ENCODE measurements around the gene MAGEF1. TPM values are rescaled to one million over a fixed set of nuclear protein-coding genes. Genes with fewer than 3 reads are reported as not detected.
"Not testable (repeated sequence)": the region's sequence is repeated elsewhere in the genome, so short reads cannot be mapped to it uniquely, and the experiment has no call there.

MAGEF1 gene
- total RNA-seq, 1 donor from 2014 or later, result 53.3 TPM

DNA sequence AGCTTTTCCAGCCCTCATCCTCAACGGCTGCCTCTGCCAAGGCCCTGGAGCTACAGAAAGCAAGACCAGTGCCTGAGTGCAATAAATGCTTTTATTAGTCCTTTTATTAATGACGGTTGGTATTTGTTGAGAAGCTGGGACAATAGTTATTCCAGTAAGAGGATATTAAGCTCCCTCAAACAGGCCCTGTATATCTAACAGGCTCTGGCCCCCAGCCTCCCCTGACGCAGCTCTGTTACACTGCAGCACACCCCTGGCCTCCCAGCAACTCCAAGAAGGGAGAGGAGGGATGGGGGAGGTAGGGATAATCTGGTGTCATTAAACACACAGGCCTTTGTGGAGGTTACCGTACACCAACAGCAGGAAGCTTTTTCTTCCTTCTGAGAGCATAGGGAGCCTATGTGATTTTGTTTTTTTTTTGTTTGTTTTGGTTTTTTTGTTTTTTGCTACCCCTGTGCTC is 30.8 kb upstream of the MAGEF1 start:
- DNase-seq, result peak; percentile 31

- DNase-seq, result no peak
Measured at GRCh38 chr3:184741798-184742675, 30.2 kb upstream of the MAGEF1 start.

- DNase-seq, result peak; percentile 40
Measured at GRCh38 chr3:184741259-184741556, 29.3 kb upstream of the MAGEF1 start.

DNA sequence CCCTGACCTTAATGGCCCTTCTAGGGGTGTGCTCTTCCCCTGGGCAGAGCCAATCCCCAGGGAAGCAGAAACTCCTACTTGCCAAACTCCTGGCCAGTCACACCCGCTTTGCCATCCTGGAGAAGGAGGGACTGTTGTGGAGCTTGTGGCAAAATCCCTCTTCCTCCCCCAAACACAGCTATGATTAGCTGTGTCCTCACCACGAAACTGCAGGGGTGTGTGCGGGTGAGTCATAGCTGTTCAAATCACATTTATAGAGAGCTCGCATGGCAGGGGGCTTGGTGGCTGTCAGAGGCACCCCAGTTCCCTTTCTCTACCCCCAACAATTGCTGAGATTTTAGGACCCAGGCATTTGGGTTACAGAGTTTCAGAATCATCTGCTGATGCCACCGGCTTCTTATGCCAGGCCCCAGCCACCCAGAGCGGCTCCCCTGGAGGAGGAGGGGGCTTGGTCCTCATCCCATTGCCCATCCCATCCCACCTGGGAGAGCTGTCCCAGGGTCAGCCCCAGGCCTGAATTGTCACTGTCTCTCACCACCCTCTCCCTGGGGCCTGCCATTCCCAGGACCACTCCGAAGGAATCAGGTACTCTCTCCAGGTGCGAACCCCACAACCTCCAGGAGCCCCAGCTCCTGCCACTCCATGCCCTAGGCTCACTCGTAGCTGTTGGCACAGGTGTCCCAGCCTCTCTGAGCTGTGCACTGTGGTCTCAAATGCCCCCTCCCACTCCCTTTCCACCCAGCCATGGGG is 28.8 kb upstream of the MAGEF1 start:
- no peak for DNase-seq

GRCh38 chr3:184739594-184740505 is 28.0 kb upstream of the MAGEF1 start:
- DNase-seq, result no peak

DNA sequence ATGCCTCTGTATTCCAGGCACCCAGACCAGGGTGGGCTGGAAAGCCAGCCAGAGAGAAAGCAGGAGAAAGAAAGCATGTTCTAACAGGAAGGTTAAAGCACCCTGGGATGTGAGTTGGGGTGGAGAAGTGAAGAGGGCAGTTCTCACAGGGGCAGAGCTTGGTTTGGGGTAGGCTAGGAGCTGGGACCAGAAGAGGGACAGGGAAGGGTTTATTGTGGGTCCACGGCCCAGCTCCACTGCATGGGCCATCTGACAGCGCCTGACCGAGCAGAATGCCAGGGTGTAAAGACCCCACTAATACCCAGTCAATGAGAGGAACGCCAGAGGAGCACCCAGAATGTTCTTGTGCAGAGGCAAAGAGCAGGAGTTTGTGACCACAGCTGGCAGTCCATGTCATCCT is 27.1 kb upstream of the MAGEF1 start:
- DNase-seq, result no peak

DNA sequence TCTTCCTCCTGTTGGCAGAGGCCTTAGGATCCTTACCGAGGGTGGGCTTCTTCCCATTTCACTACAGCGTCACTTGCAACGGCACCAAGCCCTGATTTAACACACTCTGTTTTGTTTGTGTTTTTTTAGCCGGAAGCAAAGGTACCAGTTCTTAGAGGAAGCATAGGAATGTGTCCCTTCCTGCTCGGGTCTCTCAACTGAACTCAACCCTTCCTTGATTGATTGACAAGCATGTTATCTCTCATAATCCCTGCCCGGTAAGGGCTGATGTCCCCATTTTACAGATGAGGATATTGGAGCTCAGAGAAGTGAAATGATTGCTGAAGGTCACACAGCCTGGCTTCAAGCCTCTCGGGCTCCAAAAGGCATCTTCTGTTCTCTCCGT is 26.6 kb upstream of the MAGEF1 start:
- no peak for DNase-seq

GRCh38 chr3:184737641-184738505 is 26.0 kb upstream of the MAGEF1 start:
- peak; percentile 39 for DNase-seq

- DNase-seq, result no peak
Measured at GRCh38 chr3:184737063-184737462, 25.2 kb upstream of the MAGEF1 start.

DNA sequence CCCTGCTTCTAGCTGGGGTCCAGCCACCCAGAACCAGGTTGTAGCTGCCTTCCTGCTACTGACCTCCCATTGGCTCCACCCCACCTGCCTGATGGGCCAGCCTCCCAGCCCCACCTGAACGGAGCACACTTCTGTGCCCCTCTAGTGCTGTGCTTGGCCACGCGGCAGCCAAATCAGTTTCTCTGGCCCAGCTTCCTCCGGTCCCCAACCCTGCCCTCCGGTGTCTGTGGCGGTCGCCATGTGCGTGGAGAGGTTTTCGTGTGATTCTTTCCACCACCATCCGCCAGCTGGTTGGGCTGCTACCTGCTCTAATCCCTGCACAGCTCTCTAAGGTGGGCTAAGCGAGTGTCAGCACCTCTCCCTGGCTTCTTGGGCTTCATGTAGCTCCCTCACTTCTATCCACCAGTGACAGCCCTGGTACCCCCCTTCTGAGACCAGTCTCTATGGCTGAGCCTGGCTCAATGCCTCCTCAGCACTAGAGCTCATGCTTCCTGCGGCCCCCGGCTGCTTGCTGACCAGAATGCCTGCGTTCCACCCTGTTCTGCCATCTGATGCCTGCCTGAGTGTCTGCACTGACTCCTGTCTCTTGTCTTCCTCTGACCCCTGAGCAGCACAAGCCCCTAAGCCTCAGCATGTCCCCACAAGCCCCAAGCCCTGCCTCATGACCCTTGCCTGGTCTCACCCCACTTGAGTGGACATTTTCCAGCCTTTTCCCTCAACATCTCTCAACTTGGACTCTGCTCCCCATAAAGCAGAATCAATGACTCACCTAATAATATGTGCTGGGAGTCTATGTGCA is 23.2 kb upstream of the MAGEF1 start:
- DNase-seq, result no peak

- DNase-seq, result no peak
Measured at GRCh38 chr3:184733971-184734608, 22.2 kb upstream of the MAGEF1 start.

- DNase-seq, result no peak
Measured at GRCh38 chr3:184733181-184733580, 21.3 kb upstream of the MAGEF1 start.

GRCh38 chr3:184731786-184732537 is 20.1 kb upstream of the MAGEF1 start:
- peak; percentile 54 for DNase-seq

GRCh38 chr3:184730924-184731323 is 19.1 kb upstream of the MAGEF1 start:
- no peak for DNase-seq

DNA sequence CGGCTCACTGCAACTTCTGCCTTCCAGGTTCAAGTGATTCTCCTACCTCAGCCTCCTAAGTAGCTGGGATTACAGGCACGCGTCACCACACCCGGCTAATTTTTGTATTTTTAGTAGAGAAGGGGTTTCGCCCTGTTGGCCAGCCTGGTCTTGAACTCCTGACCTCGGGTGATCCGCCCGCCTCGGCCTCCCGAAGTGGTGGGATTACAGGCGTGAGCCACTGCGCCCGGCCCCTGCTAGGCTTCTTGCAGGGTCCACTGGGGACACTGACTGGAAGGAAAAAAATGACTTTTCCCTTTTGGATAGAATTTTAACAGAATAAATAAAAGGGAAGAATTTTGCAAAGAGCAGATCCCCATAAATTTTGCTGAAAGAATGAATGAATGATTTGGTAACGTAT is 17.3 kb upstream of the MAGEF1 start:
- not testable (repeated sequence) for DNase-seq

DNA sequence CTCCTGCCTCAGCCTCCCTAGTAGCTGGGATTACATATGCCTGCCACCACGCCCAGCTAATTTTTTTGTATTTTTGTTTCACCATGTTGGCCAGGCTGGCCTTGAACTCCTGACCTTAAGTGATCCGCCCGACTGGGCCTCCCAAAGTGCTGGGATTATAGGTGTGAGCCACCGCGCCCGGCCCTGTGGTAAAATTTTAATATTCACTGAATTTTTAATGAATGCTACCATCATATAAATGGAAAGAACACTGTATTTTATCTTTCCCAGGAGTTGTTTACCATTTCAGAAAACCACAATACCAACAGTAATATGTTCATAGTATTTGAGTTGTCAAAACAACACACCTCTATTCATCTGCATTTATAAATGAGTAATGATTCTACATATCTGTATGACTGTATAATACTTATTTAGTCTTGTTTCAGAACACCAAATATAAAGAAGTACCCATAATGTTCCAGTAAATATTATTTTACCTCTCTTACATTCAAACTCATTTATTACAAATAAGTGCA is 16.2 kb upstream of the MAGEF1 start:
- no peak for DNase-seq

- DNase-seq, result peak; percentile 92
Measured at GRCh38 chr3:184727357-184728009, 15.6 kb upstream of the MAGEF1 start.

DNA sequence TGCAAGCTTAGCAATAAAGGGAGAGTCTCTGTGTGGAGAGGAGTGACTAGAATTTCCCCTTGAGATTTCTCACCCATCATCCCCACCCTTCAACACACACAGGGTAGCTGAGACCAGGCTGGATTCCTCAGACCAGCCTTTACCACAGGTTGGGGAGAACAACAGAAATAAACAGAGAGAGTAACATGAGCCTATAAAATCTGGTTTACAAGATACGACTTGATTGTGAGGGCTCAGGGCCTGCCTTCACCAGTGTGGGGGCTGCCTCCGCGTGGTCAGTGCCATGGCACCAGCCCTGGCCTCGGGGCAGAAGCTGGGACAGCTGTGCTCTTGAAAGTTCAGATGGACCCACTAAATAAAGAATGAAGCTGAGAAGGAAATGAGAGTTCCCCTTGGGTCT is 14.6 kb upstream of the MAGEF1 start:
- DNase-seq, result no peak
